HG03442 (cell line): Measurements from ENCODE around the gene ZNF581.

ENCODE experiments used
- ATAC-seq: cut with Tn5 transposase; IDR thresholded peaks from one replicate; pipeline ENCODE4 v1.9.1; 2021; ENCODE audit warnings: mild to moderate bottlenecking, moderate library complexity; ENCODE audit not compliant: unreplicated experiment

ZNF581 gene, protein sequence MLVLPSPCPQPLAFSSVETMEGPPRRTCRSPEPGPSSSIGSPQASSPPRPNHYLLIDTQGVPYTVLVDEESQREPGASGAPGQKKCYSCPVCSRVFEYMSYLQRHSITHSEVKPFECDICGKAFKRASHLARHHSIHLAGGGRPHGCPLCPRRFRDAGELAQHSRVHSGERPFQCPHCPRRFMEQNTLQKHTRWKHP

DNA sequence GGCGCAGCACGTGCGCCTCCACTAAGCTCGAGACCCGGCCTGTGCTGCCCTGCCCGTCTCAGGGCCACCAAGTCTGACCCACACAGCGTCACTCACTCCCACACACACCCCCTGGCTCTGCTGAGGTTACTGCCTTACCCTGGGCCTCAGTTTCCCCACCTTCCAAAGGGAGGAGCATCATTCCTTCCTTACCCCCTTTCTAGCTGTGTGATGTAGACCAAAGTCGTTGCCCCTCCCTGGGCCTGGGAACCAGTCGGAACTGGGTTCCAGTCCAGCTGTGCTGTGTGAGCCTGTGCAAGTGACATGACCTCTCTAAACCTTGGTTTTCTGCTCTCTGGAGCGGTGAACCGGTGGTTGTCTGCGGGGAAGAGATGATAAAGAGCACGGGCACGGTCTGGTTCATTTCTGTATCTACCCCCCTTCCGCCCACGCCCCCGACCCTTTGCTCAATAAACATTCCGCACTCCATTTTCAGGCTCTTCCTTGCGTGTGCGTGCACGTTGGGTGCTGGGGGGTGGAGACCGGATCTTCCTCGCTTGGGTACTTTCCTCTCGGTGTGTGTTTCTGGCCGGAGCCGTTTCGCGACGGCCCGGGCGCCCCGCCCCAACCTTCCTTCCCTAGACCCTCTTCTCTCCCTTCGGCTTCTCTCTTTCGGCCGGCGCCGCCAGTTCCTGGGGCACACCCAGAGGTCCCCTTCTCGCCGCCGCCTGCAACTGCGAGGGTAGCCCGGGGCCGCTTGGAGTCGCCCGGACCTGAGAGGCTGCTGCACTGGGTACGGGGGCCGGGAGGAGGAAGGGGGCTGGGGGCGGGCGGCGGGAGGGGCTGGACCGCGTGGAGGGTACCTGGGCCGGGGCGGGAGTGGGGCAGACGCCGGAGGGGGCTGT is at the start of gene ZNF581:
Gene ZNF581 (plus strand): TSS at position 647 of the 884 bp plus-strand sequence. CDS start 923 bp downstream, outside the sequence.
- no peak for ATAC-seq

DNA sequence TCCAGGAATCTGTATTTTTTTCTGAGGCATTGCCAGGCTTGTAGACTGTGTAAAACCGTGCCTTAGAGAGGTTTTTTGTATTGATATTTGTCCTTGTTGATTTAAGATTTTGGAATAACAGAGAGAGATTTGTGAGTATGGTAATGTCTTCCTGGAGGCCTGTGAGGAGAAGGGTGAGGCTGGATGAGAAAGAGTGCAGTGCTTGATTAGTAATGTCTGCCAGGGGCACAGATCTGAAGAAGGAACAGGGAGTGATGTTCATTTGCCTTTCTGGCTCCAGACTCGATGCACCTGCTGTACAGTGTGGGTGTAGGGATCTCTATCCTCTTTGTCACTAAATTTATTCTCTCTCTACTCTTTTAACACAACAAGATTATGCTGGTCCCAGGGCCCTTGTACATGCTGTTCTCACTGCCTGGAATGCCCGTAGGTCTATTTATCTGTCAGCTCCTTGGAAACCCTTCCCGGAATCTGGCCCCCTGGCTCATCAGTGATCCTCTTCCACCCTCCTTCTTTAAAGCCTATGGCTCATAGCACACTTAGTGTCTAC is 48.4 kb upstream of the ZNF581 start:
- no peak for ATAC-seq

DNA sequence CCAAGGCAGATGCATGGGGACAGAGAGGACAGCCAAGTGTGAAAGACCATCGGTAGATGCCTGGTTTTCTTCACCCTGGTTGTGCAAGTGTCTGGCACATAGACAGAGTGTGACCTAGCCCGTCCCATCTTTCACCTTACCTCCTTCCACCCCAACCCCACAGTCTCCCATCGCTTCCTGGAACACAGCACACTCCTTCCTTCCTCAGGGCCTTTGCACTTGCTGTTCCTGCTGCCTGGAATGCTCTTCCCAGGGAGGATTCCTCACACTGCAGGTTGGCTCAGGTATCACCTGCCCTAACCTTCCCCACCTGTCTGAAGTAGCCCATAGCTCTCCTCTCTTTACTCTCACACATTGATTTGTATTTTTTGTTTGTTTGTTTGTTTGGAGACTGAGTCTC is 47.1 kb upstream of the ZNF581 start:
- ATAC-seq: no peak

DNA sequence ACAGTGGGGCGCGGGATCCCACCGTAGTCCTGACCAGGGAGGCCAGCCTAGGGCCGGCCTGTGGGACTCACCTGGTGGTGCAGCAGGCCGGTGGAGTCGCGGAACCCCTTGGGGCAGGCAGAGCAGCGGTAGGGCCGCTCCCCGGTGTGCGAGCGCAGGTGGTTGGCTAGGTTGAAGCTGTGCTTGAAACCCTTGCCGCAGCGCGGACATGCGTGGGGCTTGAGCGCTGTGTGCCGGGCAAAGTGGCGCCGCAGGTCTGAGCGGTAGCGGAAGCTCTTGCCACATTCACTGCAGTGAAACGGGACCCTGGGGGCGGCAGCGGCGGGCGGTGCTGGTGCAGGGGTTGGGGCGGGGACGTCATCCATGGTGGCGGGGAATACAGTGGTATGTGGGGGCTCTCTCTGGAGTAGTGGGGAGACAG is 45.9 kb upstream of the ZNF581 start:
- ATAC-seq: no peak

DNA sequence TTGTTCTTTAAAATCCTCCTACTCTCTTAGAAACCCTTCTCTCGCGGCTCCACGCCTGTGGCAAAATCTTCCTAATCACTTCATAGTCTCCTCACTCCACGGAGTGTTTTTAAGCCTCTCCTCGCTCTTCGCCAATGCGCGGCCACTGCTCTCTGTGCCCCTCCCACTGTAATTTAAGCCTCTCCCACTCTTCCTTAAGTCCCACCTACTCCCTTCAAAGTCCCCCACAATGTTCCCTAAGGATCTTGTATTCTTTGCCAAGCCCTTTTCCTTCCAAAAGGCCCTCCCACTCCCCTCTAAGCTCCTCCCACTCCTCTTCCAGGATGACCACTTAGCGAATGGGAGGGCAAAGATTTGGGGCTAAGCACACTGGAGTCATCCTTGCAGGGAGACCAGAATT is 45.4 kb upstream of the ZNF581 start:
- ATAC-seq: no peak

DNA sequence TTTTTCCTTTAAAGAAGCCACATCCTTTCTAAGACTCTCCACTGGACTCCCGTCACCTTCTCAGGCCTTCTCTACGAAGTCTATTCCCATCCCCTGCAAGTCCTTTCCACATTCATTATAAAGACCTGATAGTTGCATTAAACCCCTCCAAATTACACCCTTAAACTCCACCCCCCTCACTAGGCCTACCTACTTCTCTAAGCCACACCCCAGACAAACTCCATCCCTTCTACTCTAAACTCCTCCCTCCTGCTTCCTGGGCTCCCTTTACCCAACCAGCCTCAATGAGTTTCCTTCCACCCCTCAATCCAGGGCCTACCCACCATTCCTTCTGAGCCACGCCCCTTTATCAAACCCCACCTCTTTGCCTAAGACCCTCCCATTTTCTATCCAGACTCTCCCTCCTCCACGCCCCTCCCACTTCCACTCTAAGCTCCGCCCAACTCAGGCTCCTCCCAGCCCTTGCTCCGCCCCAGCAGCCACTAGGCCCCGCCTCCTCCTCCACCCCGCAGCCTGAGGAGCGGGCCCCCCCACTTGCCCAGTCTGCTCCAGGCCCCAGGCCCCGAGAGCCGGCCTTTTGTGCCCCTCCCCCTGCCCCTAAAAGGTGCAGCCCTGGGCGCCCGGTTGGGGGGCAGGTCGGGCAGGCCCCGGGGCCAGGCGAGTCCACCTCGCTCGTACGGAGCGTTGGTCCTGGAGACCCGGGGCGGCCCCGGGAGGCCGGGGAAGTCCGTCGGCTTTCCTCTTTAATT is 44.6 kb upstream of the ZNF581 start:
- peak; percentile 51 for ATAC-seq

DNA sequence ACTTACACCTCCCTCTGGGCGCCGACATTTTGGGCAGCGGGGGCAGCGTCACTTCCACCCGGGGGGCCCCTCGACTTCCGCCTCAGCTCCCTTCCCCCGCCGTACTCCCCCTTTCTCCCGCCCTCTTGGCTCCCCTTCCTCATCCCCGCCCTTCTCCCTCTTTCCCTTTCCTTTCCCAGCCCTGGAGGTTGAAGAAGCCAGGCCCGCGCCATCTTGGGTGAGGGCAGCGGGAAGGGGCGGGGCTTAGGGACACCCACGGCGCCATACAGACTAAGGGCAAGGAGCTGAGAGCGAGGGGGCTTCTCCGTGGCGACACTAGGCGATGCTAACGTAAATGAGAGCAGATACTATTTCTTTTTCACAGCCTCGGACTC is 44.0 kb upstream of the ZNF581 start, which contains the start of gene FIZ1:
Gene FIZ1 (minus strand): TSS at position 50 of the 374 bp plus-strand sequence. CDS start 1,652 bp downstream, outside the sequence.
- ATAC-seq: peak; percentile 44

DNA sequence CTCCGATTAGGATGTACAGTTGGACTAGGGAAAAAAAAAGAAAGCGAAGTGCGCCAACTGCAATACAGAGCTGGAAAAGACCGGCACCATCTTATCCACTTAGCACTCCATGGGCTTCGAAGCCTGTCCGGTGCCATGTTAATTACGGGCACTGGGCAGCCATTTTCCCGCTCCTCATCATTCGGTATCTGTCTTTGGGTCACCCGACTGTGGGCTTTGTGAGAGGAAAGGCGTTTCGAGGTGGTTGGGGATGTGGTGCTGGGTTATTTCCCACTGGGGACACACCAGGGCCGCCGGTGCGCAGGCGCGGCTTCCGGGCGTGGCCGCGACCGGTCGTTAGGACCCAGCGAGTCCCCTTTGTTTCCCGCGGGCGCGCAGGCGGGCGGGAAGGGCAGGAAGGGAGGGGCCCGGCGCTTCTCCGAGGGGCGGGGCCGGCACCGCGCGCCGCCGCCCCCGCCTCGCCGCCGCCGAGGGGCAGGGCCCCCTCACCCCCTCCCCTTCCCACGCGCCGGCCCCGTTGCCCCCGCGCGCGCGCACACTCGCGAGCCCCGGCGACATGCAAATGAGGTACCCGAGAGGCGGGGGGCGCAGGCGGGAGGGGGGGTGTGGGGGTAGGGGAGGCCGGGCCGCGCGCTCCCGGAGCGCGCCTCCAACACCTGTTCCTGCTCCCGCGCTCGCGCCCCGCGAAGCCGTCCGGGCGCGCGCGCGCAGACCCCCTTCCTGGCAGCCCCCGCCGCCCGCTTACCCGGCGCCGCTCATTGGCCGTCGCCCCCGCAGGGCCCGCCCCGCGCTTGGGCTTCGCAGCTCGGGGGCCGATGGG is 43.4 kb upstream of the ZNF581 start, which contains the start of gene ZNF524:
Gene ZNF524 (plus strand): TSS at position 447 of the 820 bp plus-strand sequence. CDS start 1,825 bp downstream, outside the sequence.
- peak; percentile 35 for ATAC-seq

DNA sequence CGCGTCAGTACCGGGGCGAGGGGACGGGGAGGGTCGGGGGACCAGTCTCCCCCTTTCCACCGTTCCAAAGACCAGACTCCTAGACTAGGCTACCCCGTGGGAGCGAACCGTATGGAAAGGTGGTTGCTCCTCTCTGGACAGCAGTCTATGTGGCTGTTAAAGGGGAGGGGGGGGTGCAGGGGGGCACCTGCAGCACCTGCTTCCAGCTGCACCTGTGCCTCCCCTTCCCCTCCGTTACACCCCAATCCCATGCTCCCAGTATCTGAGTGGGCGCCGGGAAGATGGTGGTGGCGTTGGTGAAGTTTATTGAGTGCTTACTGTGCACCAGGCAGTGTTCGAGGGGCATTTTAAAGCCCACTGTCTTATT is 42.8 kb upstream of the ZNF581 start:
- ATAC-seq: no peak

DNA sequence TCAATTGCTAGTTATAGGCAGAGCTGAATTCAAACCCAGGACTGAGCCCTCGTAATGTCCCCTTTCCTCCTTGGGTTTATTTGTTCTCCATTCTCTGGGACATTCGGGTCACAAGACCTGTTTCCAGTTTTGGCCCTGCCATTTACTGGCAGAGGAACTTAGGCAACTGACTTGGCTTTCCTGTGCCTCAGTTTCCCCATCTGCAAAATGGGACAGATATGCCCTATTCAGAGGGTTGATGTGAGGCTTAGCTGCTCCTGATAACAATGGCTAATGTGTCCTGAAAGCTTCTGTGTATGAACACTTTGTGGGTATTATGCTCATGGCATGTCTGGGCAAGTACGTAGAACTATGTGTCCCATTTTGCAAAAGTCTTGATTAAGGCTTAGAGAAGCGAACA is 42.4 kb upstream of the ZNF581 start:
- no peak for ATAC-seq

DNA sequence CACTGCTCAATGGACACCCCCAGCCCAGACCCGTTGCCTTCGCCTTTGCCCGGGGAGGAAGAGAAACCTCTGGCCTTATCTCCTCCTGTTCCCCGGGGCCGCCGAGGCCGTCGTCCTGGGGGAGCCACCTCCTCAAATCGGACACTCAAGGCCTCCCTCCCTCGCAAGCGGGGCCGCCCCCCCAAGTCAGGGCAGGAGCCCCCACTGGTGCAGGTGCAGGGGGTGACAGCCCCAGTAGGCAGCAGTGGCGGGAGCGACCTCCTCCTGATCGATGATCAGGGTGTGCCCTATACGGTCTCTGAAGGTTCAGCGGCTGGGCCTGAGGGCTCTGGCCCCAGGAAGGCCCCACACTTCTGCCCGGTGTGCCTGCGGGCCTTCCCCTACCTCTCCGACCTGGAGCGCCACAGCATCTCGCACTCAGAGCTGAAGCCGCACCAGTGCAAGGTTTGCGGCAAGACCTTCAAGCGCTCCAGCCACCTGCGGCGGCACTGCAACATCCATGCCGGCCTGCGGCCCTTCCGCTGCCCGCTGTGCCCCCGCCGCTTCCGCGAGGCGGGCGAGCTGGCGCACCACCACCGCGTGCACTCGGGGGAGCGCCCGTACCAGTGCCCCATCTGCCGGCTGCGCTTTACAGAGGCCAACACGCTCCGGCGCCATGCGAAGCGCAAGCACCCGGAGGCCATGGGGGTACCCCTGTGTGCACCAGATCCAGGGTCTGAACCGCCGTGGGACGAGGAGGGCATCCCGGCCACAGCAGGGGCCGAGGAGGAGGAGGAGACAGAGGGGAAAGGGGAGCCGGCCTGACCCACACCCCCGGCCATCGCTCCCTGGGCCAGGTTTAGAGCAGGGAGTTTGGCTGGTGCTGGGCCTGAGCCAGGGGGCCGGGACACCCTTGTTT is 41.1 kb upstream of the ZNF581 start:
- ATAC-seq: no peak

DNA sequence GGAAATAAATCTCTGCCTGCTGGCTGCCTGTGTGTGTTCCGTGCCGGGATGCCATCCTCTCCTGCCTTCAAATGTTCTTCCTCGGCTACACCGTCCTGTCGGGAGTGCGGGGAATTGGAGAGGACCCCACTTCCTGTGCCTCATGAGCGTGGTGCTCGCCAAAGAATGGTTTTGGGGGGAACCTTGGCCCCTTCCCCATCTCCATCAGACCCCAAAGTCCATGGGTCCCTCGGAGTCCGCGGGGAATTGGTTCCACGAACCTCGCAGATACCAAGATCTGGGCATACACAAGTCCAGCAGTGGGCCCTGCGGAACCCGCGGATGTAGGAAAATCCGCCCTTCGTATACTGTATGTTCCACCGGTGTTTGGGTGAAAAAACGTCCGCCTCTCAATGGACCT is 40.3 kb upstream of the ZNF581 start:
- ATAC-seq: no peak

DNA sequence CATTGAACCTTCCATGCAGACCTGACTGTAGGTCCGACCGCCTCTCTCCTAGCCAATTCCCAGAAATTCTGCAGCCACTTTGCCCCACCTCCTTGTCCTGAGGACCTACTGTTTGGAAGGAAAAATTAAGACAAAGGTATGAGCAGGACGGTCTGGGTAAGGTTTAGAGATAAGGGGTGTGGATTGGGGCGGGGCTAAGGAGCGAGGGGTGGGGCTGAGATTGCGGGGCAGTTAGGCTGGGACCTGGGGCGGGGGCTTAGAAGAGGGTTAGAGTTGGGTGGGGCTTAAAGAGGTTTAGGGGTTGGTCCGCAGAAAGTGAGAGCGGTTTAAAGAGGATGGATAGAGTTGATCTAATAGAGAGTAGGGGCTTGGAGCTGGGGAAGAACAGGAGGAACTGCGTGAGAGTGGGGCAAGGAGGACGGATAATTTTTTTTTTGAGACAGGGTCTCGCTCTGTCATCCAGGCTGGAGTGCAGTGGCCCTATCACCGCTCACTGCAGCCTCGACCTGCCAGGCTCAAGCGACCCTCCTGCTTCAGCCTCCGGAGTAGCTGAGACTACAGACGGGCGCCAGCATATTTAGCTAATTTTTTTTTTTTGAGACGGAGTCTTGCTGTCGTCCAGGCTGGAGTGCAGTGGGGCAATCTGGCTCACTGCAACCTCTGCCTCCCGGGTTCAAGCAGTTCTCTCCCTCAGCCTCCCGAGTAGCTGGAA is 39.7 kb upstream of the ZNF581 start:
- no peak for ATAC-seq

DNA sequence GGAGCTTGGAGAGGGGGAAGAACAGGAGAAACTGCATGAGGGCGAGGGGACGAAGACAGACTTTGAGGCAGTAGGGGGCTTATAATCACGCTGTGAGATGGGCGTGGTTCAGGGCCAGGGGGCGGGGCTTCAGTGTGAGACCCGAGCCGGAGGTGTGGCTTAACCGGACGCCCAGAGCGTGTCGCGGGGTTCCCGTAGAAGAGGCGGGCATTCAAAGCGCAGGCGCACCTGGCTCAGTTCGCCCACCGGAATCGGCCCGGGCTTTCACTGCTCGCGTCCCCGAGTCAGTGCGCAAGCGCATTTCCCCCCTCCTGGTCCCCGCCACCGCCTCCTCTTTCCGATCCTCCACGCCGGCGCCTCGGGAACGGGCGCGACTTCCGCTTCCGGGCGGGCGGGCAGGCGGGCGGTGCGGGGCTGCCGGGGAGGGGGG is 38.2 kb upstream of the ZNF581 start:
- peak; percentile 73 for ATAC-seq

DNA sequence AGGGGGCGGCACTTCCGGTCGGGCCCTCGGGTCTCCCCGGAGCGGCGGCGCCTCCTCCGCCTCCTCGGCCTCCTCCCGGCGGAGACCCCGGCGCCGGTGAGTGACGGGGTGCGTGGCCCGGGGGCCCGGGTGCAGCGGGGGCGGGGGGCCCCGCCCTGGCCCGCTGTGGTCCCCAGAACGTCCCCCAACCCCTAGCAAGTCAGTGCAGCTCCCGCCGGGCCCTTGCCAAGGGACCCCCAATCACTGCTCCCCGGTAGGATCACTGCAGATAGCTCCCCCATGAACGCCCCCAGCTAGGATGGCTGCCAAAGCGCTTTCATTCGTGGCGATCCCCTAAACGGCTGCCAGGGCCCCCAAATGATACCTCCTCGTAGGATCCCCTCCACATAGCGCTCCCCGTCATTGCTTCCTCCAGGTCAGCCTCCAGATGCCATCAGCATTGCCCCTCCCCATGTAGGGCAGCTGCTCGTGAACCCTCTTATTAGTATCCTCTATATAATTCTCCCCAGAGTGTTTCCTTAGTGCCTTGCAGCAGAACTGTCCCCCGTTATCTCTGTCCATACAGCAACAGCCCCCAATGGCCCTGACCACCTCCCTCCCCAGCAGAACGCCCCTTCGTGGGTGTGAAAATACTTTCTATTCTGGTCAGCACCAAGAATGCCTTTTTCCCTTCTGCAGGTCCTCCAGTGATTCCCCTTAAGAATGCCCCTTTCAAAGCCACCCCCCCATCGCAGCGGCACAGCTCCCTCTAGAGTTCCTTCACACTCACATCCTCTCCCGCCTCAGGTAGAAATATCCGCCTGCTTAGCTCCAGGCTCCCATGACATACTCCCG is 37.6 kb upstream of the ZNF581 start, which contains the start of gene ZNF865:
Gene ZNF865 (plus strand): TSS at position 11 of the 834 bp plus-strand sequence. CDS start 7,972 bp downstream, outside the sequence.
- peak; percentile 15 for ATAC-seq

DNA sequence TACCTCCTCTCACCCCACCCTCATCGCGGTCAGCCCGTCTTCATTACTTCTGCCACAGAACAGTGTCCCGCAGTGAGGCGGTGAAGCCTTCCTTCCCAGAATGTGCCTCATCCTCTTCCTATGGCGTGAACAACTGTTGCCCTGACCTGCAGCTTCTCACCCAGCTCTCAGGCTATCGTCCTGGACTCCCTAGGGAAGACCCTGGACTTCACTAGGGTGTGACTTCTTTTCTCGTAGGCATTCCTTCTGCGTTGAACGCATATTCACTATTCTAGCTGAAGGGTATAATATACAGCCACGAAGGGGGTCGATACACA is 37.0 kb upstream of the ZNF581 start:
- no peak for ATAC-seq

DNA sequence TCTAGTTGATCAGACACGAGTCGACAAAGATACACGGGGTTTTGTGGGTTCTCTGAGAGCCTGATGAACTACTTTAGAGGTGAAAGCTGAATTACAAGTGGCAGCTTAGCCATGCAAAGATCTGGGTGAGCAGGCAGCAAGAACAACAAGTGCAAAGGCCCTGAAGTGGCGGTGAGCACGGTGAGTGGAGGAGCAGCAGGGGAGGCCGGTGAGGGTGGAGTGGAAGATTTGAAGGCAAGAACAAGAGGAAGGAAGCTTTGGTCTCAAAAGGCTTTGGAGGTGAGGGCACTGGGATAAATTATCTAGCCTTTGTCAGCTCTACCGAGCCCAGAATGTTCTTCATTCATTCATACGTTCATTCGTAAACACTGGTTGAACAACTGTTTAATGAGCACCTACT is 36.6 kb upstream of the ZNF581 start:
- ATAC-seq: no peak

DNA sequence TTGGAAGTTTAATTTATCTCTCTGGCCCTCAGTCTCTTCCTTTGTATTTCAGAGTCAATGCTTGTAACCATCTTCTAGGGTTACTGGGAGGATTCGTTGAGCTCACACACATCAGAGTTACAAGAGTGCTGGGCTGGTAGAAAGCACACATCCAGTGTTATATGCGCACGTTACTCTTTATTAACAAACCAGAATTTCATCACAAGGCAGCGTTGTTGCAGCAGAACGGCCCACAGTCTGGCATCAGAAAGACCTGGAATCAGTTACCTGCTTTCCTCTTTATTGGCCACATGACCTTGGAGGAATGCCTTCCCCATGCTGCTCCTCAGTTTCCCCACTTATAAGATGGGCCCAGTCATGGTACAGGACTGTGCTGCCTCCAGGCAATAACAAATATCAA is 34.1 kb upstream of the ZNF581 start:
- ATAC-seq: no peak
